Stimulated activated CD4-positive, alpha-beta T cell treated with anti-CD3 and anti-CD28 coated beads, Interleukin-1b, Interleukin-23, amount 100 ng/mL, for 1 hour (primary cell): Measurements from ENCODE around the gene RBMS3.

Source experiments
- DNase-seq, 2 donors: peaks; one replicate each; pipeline ENCODE4 v3.0.0-alpha.2; 2020; ENCODE audit warnings: low read depth in 2 of 2

The RBMS3 gene

DNA sequence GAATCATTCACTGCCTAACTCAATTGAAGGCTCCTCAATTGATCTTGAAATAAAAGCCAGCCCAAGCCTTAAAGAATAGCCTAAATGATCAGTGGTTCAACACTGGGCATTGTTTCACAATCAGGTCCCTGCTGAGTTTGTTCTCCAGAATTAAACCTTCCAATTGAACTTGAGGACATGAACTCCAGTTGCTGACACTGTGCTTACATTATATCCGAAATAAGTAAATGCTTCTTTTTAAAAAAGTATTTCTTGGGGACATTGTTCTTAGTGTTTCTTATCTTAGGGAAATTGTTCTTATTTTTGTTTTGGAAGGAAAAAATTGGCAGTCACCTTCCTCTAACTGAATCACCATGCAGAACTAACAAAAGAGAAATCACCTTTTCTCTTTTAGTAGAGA lies 450.2 kb downstream of the RBMS3 start:
- no peak for DNase-seq

DNA sequence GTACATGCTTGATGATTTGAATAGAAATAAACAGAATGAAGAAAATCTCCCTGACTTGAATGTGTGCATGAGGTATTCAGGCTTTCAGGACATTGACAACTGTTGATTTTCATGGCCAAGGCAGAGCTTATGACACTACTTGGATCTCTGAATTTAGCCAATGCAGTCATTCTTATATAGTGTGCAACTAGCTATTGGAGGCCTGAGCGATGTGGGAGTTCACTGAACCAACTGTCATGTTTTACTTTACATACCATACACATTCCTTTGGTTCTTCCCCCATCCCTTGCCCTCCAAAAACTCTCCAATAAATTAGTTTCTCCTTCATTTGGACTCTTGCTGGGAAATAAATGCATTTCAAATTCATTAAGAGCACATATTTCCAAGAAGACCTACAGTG lies 460.4 kb downstream of the RBMS3 start:
- DNase-seq: no peak

DNA sequence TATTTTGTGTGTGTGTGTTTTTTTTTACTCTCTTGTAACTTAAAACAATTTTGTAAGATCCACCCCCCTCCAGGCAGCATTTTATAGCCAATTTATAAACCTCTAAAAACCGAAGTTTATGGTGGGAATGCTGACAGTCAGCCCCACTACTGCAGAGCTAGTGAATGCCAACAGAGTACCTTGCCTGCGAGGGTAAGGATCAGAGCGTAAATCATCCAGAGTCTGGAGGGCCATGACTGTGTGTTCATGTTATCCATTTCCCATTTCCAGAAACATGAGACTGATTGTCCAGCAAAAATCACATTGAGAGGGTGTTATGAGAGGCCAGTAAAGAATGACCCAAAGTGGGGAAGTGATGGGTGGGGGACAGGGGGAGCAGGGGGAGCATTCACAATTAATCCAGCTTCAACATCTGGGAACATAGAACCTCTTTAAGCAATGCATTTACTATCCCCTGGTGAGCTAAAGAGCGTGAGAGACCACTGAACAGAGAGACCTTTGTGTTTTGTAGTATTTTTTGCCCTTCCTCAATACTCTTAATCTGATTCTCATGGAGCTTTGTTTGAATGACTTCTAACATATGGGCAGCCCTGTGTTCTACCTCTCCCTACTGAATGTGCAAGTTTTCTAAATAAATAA lies 464.5 kb downstream of the RBMS3 start:
- DNase-seq: no peak

DNA sequence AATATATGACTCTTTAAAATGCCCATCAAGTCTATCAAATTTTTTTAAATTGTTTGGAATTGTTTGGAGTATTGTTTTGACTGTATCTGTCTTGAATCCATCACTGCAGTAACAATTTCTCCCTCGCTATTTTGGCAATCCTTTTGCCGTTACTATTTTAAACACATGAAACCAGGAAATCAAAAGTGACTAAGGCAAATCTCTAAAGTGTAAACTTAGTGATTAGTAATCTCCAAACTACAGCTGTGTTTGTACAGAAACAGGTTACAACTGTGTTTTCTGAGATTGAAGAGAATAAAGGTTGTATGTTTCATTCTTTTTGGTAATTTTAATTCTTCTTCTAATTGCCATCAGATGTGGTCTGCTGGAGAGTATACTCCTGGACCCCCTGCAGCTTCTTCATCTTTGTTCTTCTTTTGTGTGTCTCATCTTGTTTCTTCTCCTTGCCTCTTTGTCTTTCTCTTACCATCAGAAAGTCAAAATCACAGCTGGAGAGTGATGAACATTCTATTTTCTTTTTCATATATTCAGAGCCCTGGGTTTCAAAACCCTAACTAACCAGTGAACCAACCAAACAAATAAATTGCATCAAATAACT lies 465.4 kb downstream of the RBMS3 start:
- DNase-seq: no peak

DNA sequence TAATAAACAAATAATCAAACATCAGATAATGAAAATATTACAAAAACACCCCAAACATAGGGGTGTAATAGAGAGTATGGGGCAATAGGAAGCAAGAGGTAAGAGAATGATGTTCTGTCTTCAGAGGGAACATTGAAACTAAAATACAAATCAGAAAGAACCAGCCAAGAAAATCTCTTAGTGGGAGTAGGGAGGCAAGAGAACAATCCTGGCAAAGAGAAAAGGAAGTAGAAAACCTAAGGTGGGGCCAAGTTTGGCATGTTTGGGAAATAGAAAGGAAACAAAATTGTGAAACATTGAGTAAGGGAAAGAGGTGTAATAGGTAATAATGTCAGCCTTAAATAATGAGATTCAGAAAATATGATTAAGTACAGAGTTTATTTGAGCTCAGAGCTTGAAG lies 467.1 kb downstream of the RBMS3 start:
- no peak for DNase-seq

DNA sequence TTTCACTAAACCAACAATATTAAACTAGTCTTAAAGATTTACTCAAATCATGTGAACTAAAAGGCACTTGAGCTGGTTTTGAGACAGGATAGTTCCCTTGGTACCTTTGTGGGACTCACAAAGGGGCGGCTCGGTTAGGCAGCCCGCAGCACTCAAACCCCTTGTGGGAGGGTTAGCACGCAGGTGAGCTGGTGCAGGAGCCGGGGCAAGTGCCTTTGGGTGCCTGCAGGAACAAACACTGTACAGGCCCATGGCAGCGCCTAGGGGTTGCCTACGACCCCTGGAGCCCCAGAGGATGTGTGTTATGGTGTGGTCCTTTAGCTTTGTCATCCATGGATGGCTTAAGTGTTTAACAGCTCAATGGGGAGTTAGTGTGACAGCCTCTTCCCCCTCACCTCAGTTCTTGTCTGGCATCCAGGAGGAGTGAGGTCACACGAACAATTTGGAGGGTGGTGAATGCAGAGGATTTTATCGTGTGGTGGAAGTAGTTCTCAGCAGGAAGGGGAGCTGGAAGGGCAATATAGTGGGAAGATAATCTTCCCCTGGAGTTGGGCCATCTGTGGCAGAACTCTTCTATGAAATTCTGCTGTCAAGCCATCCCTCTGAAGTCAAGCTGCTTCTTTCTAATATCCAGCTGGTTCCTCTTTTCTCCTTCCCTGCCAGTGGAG lies 470.9 kb downstream of the RBMS3 start:
- no peak for DNase-seq

DNA sequence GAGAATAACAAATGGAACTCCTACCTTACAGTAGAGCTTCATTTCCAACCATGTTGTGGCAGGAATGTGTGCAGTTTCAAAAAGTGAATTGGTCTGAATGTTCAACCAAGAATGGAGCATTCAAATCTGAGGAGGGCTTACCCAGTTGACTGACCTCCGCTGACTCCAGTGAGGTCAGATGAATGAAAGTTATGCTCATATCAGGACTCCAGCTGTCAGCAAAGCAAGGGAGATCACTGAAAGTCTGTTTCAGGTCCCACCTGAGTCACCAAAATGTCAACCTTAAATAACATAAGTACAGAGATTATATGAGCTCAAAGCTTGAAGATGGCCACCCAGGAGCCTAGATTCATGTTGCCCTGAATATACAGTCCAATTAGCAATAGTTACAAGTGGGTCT lies 473.5 kb downstream of the RBMS3 start:
- DNase-seq: no peak

DNA sequence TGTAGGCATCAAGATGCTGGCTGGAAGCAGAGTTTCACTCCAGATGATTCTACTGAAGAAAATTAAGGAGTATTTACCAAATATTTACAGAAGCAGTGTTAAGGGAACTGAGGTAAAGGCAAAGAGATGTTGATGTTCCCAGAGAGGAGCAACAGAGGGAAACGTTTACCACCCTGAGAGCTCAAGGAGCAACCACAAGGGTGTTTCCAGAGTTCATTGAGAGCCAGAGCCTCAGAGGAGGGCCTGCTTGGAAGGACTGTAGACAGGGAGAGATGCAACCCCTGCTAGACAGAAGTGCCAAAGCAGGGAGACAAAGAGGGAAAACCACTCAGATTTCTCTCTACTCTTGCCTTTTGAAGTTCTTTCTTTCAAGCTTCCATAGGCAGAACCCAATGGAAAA lies 474.5 kb downstream of the RBMS3 start:
- DNase-seq: no peak

DNA sequence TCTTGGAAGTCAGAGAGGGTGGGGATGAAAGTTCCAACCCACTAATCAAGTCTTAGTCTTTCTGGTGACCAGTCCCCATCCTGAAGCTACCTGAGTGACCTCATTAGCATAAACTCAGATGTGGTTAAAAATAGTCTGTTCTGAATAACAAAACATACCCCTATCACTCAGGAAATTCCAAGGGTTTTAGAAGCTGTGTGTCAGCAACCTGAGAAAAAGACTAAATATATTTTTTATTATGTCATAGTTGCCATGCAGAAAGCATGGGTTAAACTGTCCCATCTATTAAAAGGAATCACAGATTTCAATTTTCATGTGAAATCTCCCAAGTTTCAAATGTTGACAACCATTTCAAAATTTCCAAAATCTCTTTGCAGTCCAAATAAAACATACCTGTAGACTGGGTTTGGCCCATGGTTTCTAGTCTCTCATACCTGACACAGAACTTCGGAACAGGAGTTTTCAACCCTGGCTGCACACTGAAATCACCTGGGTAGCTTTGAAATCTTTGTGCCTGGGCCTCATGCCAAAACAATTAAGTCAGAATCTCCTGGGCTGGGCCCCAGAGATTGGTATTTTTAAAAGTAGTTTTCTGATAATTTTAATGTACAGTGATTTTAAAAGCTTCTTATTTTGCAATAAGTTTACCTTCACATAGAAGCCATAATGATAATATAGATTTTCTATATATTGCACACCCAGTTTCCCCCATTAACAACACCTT lies 476.3 kb downstream of the RBMS3 start:
- no peak for DNase-seq

DNA sequence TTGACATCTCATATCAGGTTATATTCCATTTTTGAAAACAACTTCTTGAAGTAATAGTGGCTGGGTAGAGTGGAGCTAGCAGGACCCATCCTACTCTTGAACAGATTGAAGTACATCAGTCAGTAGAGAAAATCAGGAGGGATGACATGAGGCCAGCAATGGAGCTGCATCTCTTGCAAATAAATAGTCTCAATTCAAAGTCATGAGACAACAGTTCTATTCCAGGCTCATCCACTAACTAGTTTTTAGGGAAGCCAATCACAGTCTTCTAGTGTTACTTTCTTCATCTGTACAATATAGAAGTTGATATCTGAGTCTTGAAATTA lies 477.2 kb downstream of the RBMS3 start:
- no peak for DNase-seq

DNA sequence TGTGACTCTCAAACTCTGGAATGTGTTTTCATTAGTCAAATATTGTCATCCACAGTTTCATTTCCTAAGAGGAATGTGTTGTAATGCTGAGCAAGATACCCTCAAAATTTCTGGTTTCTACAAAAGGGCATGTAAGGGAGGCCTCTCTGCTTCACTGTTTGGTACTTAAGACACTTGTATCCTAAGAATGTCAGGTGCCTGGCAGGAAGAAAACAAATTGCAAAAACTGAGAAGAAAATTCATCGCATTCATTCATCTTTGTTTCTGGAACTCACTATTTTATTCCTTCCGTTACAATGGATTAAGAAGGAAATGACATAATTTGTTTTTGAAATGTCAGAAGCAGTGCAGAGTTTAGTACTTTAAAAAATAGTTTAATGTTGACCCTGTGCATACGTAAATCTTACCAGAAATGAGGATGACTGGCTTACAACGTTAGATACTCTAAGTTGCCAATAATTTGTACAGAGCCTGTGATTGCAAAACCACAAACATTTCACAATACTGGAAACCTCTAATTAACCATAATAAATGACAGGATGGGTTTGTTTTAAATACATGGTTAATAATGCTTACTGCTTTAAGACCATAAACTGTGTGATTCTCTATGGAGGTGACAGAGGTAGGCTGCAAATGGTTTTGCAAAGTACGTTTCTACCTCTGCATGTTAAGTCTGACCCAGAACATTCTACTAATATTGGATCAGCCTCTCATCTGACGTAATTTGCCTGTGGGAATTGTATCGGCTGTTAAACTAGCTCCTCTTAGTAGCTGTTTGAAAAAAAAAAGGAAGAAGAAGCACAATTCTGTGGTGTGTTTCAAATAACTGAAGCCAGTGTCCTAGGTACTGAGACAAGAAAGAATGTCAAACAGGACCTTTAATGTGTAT lies 477.8 kb downstream of the RBMS3 start:
- DNase-seq: no peak

DNA sequence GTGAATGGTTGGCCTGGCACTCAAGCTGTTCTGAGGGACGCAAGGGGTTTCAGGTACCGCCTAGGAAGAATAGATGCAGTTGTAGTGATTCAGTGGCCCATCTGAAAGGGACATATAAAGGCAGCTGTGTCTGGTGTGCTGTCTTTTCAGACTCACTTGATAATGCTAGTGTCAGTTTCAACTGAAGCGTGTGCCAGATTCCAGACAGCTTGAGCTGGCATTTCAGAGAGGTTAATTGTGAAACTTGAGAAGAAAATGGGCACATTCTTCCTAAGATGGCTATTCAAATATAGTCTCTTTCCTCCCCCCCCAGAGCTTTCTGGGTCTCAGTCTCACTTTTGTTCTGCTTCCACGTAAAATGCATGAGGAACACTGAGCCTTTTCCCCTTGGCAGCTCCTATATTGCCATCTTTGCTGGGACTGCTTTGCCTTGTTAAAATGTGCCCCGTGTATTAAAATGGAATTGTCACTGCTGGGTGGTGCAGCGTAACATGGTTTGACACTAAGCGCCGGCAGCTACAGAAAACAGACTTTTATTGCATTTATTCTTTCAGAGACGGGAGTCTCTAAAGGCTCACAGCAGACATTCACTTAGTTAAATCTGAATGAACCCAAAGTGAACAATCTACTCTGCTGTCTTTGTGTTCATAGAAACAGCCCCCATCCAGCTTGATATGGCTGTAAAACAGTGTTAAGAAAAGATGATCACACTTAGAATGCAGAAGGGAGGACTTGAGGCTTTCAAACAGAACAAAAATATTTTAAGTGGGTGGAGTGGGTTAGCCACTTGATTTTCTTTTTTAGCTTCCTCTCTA lies 478.7 kb downstream of the RBMS3 start:
- no peak for DNase-seq

DNA sequence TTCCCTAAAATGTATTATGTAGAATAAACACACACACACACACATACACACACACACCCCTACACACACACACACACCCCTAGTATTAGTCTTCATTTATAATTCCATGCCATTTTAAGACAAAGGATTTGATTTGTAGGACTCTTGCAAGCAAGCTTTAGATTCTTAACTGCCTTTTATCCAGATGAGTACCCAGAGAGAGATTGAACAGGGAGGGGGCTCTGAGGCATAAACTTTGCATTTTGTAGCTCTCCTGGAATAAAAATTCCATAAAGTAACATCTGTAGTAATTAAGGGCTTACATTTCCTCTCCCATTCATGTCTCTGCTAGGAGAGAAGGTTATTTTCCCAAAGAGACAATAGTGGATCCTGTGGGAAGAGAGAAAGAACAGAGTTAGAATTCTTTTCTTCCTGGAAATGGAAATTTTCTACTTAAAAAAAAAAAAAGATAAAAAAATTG lies 479.4 kb downstream of the RBMS3 start:
- no peak for DNase-seq

DNA sequence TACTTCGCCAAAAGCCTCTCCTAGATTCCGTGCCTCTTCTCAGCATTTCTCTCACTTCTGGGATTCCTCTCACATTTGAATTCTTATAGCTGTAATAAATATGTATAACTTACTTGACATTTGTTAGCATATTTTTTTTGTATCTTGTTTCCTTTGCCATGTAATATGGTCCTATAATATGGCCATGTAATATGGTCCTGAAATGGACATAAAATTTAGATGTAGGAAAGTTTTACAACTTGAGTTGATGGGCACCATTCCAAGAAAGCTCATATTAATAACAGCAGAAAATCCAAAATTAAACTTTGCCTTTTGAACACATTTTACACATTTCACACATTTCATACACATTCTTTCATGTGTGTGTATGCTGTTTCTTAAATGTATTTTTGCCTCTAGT lies 480.6 kb downstream of the RBMS3 start:
- no peak for DNase-seq

DNA sequence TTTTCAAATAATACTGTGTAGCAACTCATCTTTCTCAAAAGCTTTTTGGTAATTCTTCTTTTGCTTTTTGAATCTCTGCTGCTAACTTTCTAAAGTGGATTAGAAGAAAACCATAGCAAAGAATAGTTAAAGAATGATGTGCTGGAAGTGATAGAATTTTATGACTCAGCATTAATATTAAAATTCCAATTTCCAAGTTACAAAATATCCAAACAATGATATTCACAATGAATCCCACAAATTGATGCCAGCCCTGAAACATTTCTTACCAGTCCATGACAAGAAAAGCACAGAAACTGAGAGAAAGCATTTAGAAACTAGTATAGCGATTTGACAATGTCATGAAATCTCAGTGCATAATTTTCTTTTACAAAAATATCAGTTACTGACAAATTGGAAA lies 482.2 kb downstream of the RBMS3 start:
- no peak for DNase-seq

DNA sequence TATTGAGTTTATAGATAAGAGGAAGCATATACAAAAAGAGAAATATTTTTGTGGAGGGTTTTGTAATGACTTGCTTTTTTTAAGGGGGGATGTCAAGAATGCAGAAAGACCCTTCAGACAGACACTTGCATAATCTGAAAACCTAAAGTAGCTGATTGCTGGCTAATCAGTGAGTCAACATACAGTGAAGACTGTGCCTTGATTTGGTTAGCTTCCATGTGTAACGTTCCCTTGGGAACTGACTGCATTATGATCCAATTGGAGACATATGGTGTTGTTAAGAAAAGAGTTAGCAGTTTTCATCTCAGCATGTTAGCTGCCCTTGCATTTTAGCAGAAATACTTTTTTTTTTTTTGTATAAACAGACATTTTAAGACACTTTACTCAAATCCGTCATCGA lies 483.2 kb downstream of the RBMS3 start:
- DNase-seq: no peak

DNA sequence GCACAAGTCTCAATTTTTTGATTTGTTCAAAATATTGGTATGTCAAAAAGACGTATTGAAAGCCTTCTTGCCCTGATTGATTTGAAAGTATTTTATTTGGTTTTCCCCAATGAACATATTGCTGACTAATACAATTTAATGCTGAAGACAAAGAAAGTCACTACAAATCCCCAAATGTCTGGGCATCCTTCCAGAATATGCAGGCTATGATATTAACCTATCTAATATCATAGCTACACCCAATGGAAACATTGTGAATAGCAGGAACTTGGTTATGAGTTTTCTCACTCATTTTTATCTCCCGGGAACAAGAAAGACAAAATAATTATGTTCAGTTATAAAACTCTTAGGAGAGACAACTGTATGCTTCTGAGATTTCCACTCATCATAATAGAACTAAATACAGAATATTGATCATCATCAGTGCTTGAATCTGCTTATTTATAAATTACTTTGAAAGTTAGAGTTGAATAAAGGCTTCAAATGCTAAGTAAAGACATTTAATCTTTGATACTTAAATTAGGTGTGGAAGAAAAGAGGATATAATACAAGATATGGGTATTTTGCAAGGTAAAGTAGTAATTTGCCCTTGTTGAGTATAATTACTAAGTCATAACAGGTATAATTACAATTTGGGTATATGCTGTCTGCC lies 483.9 kb downstream of the RBMS3 start:
- no peak for DNase-seq

DNA sequence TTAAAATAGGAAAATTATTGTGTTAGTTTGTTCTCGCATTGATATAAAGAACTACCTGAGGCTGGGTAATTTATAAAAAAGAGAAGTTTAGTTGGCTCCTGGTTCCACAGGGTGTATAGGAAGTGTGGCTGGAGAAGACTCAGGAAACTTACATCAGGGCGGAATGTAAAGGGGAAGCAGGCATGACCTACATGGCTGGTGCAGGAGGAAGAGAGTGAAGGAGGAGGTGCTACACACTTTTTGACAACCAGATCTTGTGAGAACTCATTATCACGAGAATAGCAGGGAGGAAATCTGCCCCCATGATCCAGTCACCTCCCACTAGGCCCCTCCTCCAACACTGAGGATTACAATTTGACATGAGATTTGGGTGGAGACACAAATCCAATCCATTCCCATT lies 490.7 kb downstream of the RBMS3 start:
- no peak for DNase-seq

DNA sequence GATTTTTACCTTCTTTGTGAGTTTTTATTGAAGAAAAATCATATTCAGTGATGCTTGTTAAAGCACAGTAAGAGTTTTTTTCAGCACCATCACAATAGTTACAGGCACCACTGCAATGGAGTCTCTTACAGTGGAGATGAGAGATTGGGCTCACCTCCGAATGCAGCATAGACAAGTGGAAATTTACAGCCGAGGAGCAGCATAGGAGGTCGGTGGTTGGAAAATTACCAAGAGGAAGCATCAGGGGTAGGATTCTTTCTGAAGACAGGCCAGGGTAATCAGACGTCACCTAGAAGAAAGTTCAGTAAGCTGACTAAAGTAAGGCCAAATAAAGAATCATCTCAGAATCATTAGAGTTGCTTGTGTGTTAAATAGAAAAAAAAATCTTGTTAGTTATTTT lies 491.6 kb downstream of the RBMS3 start:
- DNase-seq: no peak

DNA sequence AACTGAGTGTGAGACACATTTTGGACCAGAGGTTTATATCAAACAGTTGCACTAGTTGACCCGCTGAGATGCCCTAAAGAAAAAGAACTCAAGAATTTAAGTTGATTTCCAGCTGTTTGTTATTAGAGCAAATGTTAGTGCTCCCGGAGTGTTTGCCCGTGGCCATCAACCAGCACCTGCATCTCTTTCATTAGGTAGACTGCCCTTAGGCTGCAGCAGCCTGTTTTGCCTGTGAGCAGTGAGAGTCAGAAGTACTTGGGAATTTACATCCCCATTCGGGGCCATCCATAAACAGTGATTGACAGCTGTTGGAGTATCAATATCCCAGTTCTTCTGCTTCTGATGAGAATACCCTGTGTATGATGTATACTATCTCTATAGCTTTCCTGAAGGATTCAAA lies 492.6 kb downstream of the RBMS3 start:
- no peak for DNase-seq

DNA sequence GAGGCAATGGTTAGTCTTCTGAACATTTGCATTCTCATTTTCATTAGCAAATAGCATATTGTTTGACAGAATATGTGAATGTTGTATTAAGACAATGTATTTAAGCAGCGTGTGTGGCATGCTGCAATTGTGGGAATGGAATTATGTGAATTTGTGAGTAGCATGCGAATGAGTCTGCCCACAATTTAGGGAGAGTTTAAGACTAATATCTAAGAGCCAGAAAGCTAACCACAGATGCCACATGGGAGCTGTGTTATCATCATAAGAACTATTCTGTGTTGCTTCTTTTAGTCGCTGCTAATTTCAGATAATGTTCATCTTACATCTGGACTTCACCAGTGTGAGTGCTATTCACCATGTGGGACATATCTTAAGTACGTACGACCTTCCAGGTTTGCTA lies 494.5 kb downstream of the RBMS3 start:
- no peak for DNase-seq
